Measurements from ENCODE around the gene ARHGAP26. TPM values are rescaled to one million over a fixed set of nuclear protein-coding genes. Genes with fewer than 3 reads are reported as not detected.

ARHGAP26 gene
- total RNA-seq, 1 experiment from 2014 or later = 19.6 TPM

- DNase-seq (ENCODE audit: low spot score) = no peak
Measured at GRCh38 chr5:142811866-142812557, 41.8 kb downstream of the ARHGAP26 start.

- DNase-seq (ENCODE audit: low spot score) = no peak
Measured at GRCh38 chr5:142813220-142813619, 43.0 kb downstream of the ARHGAP26 start.

GRCh38 chr5:142814122-142814521, 43.9 kb downstream of the ARHGAP26 start:
- DNase-seq (ENCODE audit: low spot score) = no peak

GRCh38 chr5:142815469-142815868, 45.3 kb downstream of the ARHGAP26 start:
- DNase-seq (ENCODE audit: low spot score) = no peak

- peak; percentile 65 for DNase-seq (ENCODE audit: low spot score)
Measured at GRCh38 chr5:142816531-142817430, 46.6 kb downstream of the ARHGAP26 start.

- DNase-seq (ENCODE audit: low spot score) = peak; percentile 43
Measured at GRCh38 chr5:142817949-142818431, 47.8 kb downstream of the ARHGAP26 start.

GRCh38 chr5:142819292-142819691, 49.1 kb downstream of the ARHGAP26 start:
- DNase-seq (ENCODE audit: low spot score) = peak; percentile 61

- DNase-seq (ENCODE audit: low spot score) = peak; percentile 39
Measured at GRCh38 chr5:142819825-142820224, 49.6 kb downstream of the ARHGAP26 start.

- peak; percentile 67 for DNase-seq (ENCODE audit: low spot score)
Measured at GRCh38 chr5:142820447-142820846, 50.3 kb downstream of the ARHGAP26 start.

- DNase-seq (ENCODE audit: low spot score) = peak; percentile 23
Measured at GRCh38 chr5:142821034-142821732, 51.0 kb downstream of the ARHGAP26 start.

GRCh38 chr5:142821733-142822487, 51.7 kb downstream of the ARHGAP26 start:
- peak; percentile 83 for DNase-seq (ENCODE audit: low spot score)

GRCh38 chr5:142823126-142823525, 52.9 kb downstream of the ARHGAP26 start:
- no peak for DNase-seq (ENCODE audit: low spot score)

GRCh38 chr5:142823806-142824205, 53.6 kb downstream of the ARHGAP26 start:
- DNase-seq (ENCODE audit: low spot score) = no peak

- no peak for DNase-seq (ENCODE audit: low spot score)
Measured at GRCh38 chr5:142824391-142824790, 54.2 kb downstream of the ARHGAP26 start.

- peak; percentile 56 for DNase-seq (ENCODE audit: low spot score)
Measured at GRCh38 chr5:142825378-142826089, 55.4 kb downstream of the ARHGAP26 start.

- peak; percentile 35 for DNase-seq (ENCODE audit: low spot score)
Measured at GRCh38 chr5:142826093-142826492, 55.9 kb downstream of the ARHGAP26 start.

- peak; percentile 72 for DNase-seq (ENCODE audit: low spot score)
Measured at GRCh38 chr5:142826741-142827492, 56.7 kb downstream of the ARHGAP26 start.

- no peak for DNase-seq (ENCODE audit: low spot score)
Measured at GRCh38 chr5:142827934-142828576, 57.9 kb downstream of the ARHGAP26 start.
